Activated effector memory CD4-positive, alpha-beta T cell treated with Interleukin-2 at 50 U/mL for 16 hours (primary cell): ENCODE measurements around the gene GDI1.

Experiments used
- DNase-seq: peaks from one replicate; pipeline ENCODE4 v3.0.0-alpha.2; 2020

GDI1 gene

GRCh38 chrX:154464806-154465365 is 27.9 kb downstream of the GDI1 start:
- no peak for DNase-seq

- no peak for DNase-seq
Observed at GRCh38 chrX:154465601-154466000, 28.6 kb downstream of the GDI1 start.

GRCh38 chrX:154466036-154466435 is 29.1 kb downstream of the GDI1 start:
- no peak for DNase-seq

GRCh38 chrX:154466907-154467306 is 30.0 kb downstream of the GDI1 start:
- no peak for DNase-seq

GRCh38 chrX:154467556-154467955 is 30.6 kb downstream of the GDI1 start:
- no peak for DNase-seq

- no peak for DNase-seq
Observed at GRCh38 chrX:154468217-154468616, 31.3 kb downstream of the GDI1 start.

- no peak for DNase-seq
Observed at GRCh38 chrX:154469114-154469513, 32.2 kb downstream of the GDI1 start.

GRCh38 chrX:154469880-154470279 is 32.9 kb downstream of the GDI1 start:
- no peak for DNase-seq

- no peak for DNase-seq
Observed at GRCh38 chrX:154470434-154470833, 33.5 kb downstream of the GDI1 start.

- no peak for DNase-seq
Observed at GRCh38 chrX:154470914-154471568, 34.1 kb downstream of the GDI1 start.

GRCh38 chrX:154471839-154472684 is 35.1 kb downstream of the GDI1 start:
- DNase-seq, result no peak

GRCh38 chrX:154472685-154473632 is 36.0 kb downstream of the GDI1 start:
- no peak for DNase-seq

GRCh38 chrX:154473683-154474082 is 36.7 kb downstream of the GDI1 start:
- no peak for DNase-seq

- DNase-seq, result no peak
Observed at GRCh38 chrX:154476821-154477220, 39.9 kb downstream of the GDI1 start.

- DNase-seq, result no peak
Observed at GRCh38 chrX:154477891-154478477, 41.0 kb downstream of the GDI1 start.

- peak; percentile 90 for DNase-seq
Observed at GRCh38 chrX:154478728-154479622, 42.0 kb downstream of the GDI1 start, which contains the start of gene LAGE3. Gene LAGE3, minus strand, starts transcription at chrX:154479281. Its CDS starts 366 bp downstream, at chrX:154478915.

- no peak for DNase-seq
Observed at GRCh38 chrX:154481195-154481594, 44.2 kb downstream of the GDI1 start.

- DNase-seq, result no peak
Observed at GRCh38 chrX:154481911-154482601, 45.1 kb downstream of the GDI1 start.

GRCh38 chrX:154482786-154483185 is 45.8 kb downstream of the GDI1 start:
- no peak for DNase-seq

GRCh38 chrX:154483325-154483724 is 46.4 kb downstream of the GDI1 start:
- DNase-seq, result no peak
